ENCODE data around the gene HOXB3.

DNA sequence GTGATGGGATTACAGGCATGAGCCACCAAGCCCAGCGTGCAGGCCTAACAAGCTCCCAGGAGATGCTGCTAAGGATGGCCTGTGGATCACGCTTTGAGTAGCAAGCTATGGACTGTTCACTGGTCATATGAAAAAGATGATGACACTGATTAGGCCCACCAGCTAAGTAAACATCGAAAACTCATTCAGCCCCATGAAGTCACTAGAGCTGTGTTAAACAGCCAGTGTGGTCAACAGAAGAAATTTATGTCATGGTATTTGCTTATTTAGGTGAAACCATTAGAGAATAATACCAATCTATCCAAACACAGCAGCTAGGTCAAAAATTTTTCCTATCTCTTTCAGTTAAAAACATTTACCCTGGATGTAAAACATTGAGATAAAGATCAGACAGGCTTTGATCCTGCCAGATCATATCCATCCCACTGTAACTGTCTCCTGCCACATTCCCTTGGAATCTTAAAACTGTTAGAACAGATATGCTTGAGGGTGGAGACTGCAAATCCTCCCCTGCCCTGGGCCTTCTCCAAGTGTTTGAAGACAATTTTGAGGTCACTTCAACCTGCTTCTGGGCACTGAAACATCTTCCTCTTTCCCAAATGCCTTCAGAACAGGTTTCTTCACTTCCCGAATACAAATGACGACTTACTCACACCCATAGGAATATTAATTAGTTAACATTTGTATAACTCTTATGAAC, 90.2 kb downstream of the HOXB3 start:
- TF ChIP-seq, protein P1, sequence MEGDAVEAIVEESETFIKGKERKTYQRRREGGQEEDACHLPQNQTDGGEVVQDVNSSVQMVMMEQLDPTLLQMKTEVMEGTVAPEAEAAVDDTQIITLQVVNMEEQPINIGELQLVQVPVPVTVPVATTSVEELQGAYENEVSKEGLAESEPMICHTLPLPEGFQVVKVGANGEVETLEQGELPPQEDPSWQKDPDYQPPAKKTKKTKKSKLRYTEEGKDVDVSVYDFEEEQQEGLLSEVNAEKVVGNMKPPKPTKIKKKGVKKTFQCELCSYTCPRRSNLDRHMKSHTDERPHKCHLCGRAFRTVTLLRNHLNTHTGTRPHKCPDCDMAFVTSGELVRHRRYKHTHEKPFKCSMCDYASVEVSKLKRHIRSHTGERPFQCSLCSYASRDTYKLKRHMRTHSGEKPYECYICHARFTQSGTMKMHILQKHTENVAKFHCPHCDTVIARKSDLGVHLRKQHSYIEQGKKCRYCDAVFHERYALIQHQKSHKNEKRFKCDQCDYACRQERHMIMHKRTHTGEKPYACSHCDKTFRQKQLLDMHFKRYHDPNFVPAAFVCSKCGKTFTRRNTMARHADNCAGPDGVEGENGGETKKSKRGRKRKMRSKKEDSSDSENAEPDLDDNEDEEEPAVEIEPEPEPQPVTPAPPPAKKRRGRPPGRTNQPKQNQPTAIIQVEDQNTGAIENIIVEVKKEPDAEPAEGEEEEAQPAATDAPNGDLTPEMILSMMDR (IDR thresholded peaks at IDR 0.05), result no peak
- no peak for TF ChIP-seq ZFX (IDR thresholded peaks at IDR 0.05; ENCODE audit: borderline replicate concordance)

Data from 22Rv1 (cell line).